Measurements from ENCODE around the gene ARHGEF7. TPM values are rescaled to one million over a fixed set of nuclear protein-coding genes. Genes with fewer than 3 reads are reported as not detected.

Gene ARHGEF7
- total RNA-seq, 2 donors from 2014 or later, result 70.3 to 73.2 TPM

DNA sequence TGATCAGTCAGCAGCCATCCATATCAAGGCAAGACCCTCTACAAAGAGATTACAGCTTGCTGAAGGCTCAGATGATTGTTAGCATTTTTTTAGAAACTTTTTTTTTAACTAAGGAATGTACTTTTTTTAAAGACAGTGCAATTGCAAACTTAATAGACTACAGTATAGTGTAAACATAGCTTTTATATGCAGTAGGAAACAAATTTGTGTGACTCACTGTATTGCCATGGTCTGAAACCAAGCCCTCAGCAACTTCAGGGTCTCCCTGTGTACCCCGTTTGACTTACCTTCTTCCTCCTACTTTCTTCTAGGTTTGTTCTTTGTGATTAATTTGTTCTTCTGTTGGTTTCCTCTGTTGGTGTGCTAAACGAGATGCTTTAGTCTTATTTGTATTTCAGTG is 112.3 kb downstream of the ARHGEF7 start:
- no peak overlapping the region for H3K4me3 Mint-ChIP-seq
- ATAC-seq, result no peak
- H3K4me1 Mint-ChIP-seq (ENCODE audit: low read depth in 2 of 2), result peaks cover 31 to 42% of the 10 kb centered on the region in 2 donors
- H3K27ac Mint-ChIP-seq, result no peak overlapping the region
- H3K36me3 Mint-ChIP-seq, result no peaks in the 10 kb centered on the region
- no peaks in the 10 kb centered on the region for H3K9me3 Mint-ChIP-seq
- no peaks in the 10 kb centered on the region for H3K27me3 Mint-ChIP-seq
- no peak for DNase-seq (ENCODE audit: low spot score)

GRCh38 chr13:111228262-111229144 is 113.4 kb downstream of the ARHGEF7 start:
- Mint-ChIP-seq H3K36me3 (no peaks in the 10 kb centered on the region), H3K4me1 (ENCODE audit: low read depth in 2 of 2) (peaks cover 36 to 39% of the 10 kb centered on the region in 2 donors), H3K27me3 (no peaks in the 10 kb centered on the region), H3K27ac (no peak overlapping the region), H3K4me3 (no peak overlapping the region), H3K9me3 (no peaks in the 10 kb centered on the region)
- DNase-seq (ENCODE audit: low spot score) (no peak), ATAC-seq (no peak)

DNA sequence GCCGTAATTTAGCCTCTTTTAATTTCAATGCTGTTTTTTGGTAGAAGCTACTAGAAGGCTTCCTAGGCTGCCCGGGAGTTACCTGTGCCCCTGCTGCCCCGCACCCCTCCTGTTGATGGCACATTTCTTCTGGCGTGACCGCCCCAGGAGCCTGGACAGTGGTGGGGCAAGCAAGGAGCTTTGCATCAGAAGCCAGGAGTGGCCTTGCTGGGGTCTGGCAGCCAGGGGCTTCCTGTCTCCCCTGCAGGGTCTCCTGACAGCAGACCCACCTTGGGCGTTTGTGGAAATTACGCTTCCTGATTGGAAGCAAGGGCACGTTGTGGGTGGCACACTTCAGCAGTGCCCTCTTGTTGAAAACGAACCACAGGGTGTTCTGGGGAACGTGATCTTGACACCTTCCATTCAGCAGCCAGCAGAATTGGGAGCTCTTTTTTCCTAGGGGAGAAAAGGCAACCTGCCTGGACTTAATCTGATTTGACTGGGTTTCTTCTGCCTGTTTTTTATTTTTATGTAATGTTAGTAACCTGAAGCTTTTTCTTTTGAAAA is 115.3 kb downstream of the ARHGEF7 start:
- ATAC-seq (no peak), DNase-seq (ENCODE audit: low spot score) (no peak)
- H3K4me1 Mint-ChIP-seq (ENCODE audit: low read depth in 2 of 2), result peaks cover 38 to 40% of the 10 kb centered on the region in 2 donors
- H3K27ac Mint-ChIP-seq, result no peak overlapping the region
- H3K27me3 Mint-ChIP-seq, result no peaks in the 10 kb centered on the region
- no peaks in the 10 kb centered on the region for H3K9me3 Mint-ChIP-seq
- H3K36me3 Mint-ChIP-seq, result peaks cover 8% of the 10 kb centered on the region
- no peak overlapping the region for H3K4me3 Mint-ChIP-seq

DNA sequence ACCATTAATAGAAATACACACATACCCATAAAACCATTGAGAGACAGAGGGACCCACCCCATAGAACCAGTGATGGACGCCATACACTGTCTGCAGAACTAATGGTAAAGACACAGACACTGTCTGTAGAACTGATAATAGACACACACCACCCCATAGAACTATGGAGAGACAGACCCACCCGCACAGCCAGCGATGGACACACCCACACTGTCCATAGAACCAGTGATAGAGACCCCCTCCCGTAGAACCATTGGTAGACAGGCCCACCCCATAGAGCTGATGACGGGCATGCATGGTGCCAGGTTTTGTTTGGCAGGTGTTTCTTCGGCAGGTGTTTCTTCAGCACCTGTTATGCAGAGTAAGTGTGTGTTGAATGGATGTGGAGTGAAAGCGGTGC is 117.1 kb downstream of the ARHGEF7 start:
- Mint-ChIP-seq H3K4me3 (no peak overlapping the region), H3K36me3 (peaks cover 8% of the 10 kb centered on the region), H3K9me3 (no peaks in the 10 kb centered on the region), H3K4me1 (ENCODE audit: low read depth in 2 of 2) (peaks cover 27 to 34% of the 10 kb centered on the region in 2 donors), H3K27ac (no peak overlapping the region), H3K27me3 (no peaks in the 10 kb centered on the region)
- DNase-seq (ENCODE audit: low spot score) (no peak), ATAC-seq (no peak)

DNA sequence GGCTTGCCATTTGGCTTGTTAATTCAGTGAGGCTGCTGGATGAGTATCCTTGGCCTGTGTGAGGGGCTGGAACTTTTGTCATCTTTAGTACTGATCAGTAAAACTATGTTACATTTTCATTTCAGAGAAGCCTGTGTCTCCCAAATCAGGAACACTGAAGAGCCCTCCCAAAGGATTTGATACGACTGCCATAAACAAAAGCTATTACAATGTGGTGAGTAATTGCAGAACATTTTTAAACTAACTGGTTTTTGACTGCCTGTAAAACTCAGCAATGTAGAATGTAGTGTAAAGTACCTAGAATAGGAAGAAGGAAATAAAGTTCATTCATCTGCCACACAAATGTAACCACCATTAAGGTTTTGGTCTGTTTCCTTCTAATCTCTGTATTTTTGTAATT is 118.0 kb downstream of the ARHGEF7 start:
- no peaks in the 10 kb centered on the region for H3K9me3 Mint-ChIP-seq
- H3K27me3 Mint-ChIP-seq, result no peaks in the 10 kb centered on the region
- no peak overlapping the region for H3K27ac Mint-ChIP-seq
- H3K4me1 Mint-ChIP-seq (ENCODE audit: low read depth in 2 of 2), result peaks cover 27 to 35% of the 10 kb centered on the region in 2 donors
- no peak overlapping the region for H3K4me3 Mint-ChIP-seq
- ATAC-seq (no peak), DNase-seq (ENCODE audit: low spot score) (no peak)
- H3K36me3 Mint-ChIP-seq, result peaks cover 8% of the 10 kb centered on the region

GRCh38 chr13:111239764-111240670 is 124.9 kb downstream of the ARHGEF7 start:
- DNase-seq (ENCODE audit: low spot score) (no peak), ATAC-seq (no peak)
- peaks cover 8% of the 10 kb centered on the region for H3K36me3 Mint-ChIP-seq
- H3K4me1 Mint-ChIP-seq (ENCODE audit: low read depth in 2 of 2), result peaks cover 10 to 22% of the 10 kb centered on the region in 2 donors
- H3K4me3 Mint-ChIP-seq, result no peak overlapping the region
- no peak overlapping the region for H3K27ac Mint-ChIP-seq
- no peaks in the 10 kb centered on the region for H3K27me3 Mint-ChIP-seq
- H3K9me3 Mint-ChIP-seq, result no peaks in the 10 kb centered on the region

GRCh38 chr13:111241006-111241755 is 126.1 kb downstream of the ARHGEF7 start:
- ATAC-seq (no peak), DNase-seq (ENCODE audit: low spot score) (no peak)
- H3K4me1 Mint-ChIP-seq (ENCODE audit: low read depth in 2 of 2), result peaks cover 5 to 22% of the 10 kb centered on the region in 2 donors
- peaks cover 8% of the 10 kb centered on the region for H3K36me3 Mint-ChIP-seq
- no peaks in the 10 kb centered on the region for H3K9me3 Mint-ChIP-seq
- H3K27ac Mint-ChIP-seq, result peak overlapping the region in 1 of 2 donors; percentile 45
- H3K4me3 Mint-ChIP-seq, result no peak overlapping the region
- no peaks in the 10 kb centered on the region for H3K27me3 Mint-ChIP-seq

GRCh38 chr13:111241862-111242261 is 126.8 kb downstream of the ARHGEF7 start:
- Mint-ChIP-seq H3K27me3 (no peaks in the 10 kb centered on the region), H3K4me1 (ENCODE audit: low read depth in 2 of 2) (peaks cover 5 to 22% of the 10 kb centered on the region in 2 donors), H3K9me3 (no peaks in the 10 kb centered on the region), H3K27ac (peak overlapping the region in 1 of 2 donors; percentile 45), H3K4me3 (no peak overlapping the region), H3K36me3 (peaks cover 8% of the 10 kb centered on the region)
- DNase-seq (ENCODE audit: low spot score), result no peak
- ATAC-seq, result no peak

- Mint-ChIP-seq H3K36me3 (peaks cover 11% of the 10 kb centered on the region), H3K27me3 (no peaks in the 10 kb centered on the region), H3K27ac (peak overlapping the region in 1 of 2 donors; percentile 45), H3K9me3 (no peaks in the 10 kb centered on the region), H3K4me3 (no peak overlapping the region), H3K4me1 (ENCODE audit: low read depth in 2 of 2) (peaks cover 3 to 22% of the 10 kb centered on the region in 2 donors)
- DNase-seq (ENCODE audit: low spot score) (no peak), ATAC-seq (no peak)
Observed at GRCh38 chr13:111242585-111242984, 127.5 kb downstream of the ARHGEF7 start.

DNA sequence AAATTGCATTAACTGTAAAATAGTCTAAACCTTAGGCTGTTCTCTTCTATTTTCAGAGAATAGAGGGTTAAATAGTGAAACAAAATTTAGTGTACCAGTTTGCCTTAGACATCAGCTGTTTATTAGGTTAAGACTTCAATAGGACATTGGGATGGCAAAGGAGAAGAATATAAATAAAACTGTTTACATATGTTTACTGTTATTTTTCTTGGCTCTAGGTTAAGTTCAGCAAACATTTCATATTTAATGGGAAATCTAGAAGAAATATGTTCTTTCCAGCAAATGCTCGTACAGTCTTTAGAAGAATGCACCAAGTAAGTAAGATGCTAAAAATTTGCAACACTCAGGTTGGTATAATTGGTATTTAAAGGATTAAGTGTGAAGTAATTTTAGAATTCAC is 128.9 kb downstream of the ARHGEF7 start:
- no peak overlapping the region for H3K4me3 Mint-ChIP-seq
- DNase-seq (ENCODE audit: low spot score) (no peak), ATAC-seq (no peak)
- no peak overlapping the region for H3K27ac Mint-ChIP-seq
- peaks cover 0 to 13% of the 10 kb centered on the region in 2 donors for H3K4me1 Mint-ChIP-seq (ENCODE audit: low read depth in 2 of 2)
- H3K9me3 Mint-ChIP-seq, result no peaks in the 10 kb centered on the region
- no peaks in the 10 kb centered on the region for H3K27me3 Mint-ChIP-seq
- H3K36me3 Mint-ChIP-seq, result peaks cover 25% of the 10 kb centered on the region

DNA sequence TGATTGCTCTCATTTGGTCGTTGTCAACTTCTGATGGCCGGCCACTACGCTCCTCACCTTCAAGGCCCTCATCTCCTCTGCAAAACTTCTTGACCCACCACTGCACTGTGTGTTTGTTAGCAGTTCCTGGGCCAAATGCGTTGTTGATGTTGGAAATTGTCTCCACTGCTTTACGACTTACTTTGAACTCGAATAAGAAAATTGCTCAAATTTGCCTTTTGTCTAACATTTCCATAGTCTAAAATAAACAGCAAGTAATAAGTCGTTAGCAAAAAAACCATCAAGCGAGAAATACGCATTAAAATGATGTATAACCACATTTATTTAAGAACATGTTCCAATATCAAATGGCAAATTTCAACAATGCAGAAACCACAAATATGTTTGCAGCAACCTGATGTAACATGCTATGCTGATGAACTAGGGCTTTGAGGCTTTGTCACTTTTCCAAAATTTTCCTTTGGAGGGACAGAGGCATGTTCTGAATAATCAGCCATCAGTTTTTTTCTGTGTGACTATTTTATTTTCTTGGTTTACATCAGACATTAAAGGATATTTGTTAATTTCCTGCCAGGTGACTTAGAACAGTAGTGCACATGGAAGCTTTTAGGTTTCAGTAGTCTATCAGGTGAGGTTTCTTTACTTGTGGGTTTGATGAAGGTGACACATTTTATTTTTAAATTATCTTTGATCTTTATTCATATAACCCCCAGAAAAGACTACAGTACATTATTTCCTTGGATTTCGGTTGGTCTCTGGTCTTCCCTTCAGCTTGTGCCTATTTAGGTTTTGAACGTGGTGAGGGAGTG is 130.7 kb downstream of the ARHGEF7 start:
- DNase-seq (ENCODE audit: low spot score), result no peak
- peaks cover 0 to 9% of the 10 kb centered on the region in 2 donors for H3K4me1 Mint-ChIP-seq (ENCODE audit: low read depth in 2 of 2)

DNA sequence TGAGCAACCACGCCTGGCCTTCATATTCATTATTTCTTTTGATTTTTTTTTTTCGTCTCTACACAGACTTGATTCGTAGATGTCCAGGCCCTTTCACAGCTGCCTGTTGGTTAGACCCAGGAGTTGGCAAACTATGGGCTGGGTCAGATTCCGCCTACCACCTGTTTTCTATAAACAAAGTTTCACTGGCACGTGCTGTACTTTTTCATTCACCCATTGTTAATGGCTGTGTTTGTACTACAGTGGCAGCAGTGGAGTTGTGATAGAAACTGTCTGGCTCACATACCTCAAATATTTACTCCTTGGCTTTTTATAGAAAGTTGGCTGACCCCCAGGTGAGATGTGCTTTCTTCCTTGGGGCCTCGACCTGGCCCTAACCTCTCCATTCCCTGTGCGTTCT is 132.4 kb downstream of the ARHGEF7 start:
- Mint-ChIP-seq H3K36me3 (peaks cover 25% of the 10 kb centered on the region), H3K9me3 (no peaks in the 10 kb centered on the region), H3K27ac (no peak overlapping the region), H3K27me3 (no peaks in the 10 kb centered on the region), H3K4me3 (no peak overlapping the region), H3K4me1 (ENCODE audit: low read depth in 2 of 2) (peaks cover 13 to 15% of the 10 kb centered on the region in 2 donors)
- ATAC-seq, result no peak
- DNase-seq (ENCODE audit: low spot score), result no peak

More for the DNA sequence above, 130.7 kb downstream of the ARHGEF7 start:
- no peaks in the 10 kb centered on the region for H3K27me3 Mint-ChIP-seq
- peaks cover 25% of the 10 kb centered on the region for H3K36me3 Mint-ChIP-seq
- no peak for ATAC-seq
- no peak overlapping the region for H3K27ac Mint-ChIP-seq
- no peaks in the 10 kb centered on the region for H3K9me3 Mint-ChIP-seq
- H3K4me3 Mint-ChIP-seq, result no peak overlapping the region
